Activated gamma-delta T cell treated with Interleukin-2 at 50 U/mL for 16 hours (primary cell): Measurements from ENCODE around the gene RUFY4.

Experiments used
- DNase-seq: peaks from one replicate; pipeline ENCODE4 v3.0.0-alpha.2; 2020

The RUFY4 gene

GRCh38 chr2:218063486-218063885, 5.6 kb upstream of the RUFY4 start:
- no peak for DNase-seq

DNA sequence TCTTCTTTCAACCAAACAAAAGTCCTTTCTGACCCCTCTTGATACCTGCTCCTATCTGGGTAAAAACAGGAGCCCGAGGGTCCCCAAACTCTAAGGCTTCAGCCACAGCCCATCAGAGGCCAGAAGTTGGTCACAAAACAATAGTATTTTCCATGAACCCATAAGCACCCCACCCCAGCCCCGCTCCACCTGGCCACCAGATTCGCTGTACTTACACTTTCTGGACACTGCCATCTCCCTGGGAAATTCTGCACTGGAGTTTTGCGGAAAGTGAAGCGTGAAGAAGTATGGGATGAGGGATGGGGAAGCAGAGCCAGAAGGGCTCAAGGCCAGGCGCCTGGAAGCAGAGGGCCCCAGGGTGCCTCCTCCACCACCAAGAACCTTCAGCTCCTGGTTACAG, 5.2 kb upstream of the RUFY4 start:
- DNase-seq = no peak

- DNase-seq = no peak
These were observed 3.6 kb upstream of the RUFY4 start for GRCh38 chr2:218065239-218066006.

- DNase-seq = no peak
These were observed 2.0 kb upstream of the RUFY4 start for GRCh38 chr2:218066926-218067515.

- DNase-seq = no peak
These were observed 1.5 kb upstream of the RUFY4 start for GRCh38 chr2:218067523-218067922.

- no peak for DNase-seq
These were observed 700 bp downstream of the RUFY4 start for GRCh38 chr2:218069606-218070300.

DNA sequence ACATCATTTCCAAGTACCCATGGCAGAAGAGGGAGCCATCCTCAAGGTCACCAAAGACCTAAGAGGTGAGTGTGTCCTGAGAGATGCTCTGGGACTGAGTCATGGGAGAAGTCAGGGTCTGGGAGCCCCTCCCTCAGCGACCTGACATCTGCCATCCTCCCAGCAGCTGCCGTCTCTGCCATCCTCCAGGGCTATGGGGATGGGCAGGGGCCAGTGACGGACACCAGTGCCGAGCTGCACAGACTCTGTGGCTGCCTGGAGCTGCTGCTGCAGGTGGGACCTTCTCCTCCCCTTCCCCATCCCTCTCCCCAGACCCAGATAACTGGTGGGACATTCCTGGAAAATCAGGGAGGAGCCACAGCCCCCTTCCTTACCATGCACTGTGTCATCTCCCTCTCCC, 1.5 kb downstream of the RUFY4 start:
- DNase-seq = no peak

- DNase-seq = no peak
These were observed 2.3 kb downstream of the RUFY4 start for GRCh38 chr2:218071218-218071937.

DNA sequence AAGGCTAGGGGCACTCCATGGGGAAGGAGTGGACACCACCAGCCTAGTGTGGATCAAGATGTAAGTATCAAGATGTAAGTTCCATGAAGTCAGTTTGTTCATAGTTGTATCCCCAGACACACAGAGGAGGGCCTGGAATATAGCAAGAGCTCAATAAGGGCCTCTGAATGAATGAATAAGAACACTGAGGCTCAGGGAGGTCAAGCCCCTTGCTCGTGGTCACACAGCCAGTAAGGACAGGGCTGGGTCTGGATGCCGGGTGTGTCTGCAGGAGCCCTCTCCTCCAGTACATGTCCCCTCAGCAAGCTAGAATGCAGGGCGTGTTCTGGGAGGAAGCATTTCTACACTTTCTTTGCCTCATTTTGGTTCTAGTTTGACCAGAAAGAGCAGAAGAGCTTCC, 2.9 kb downstream of the RUFY4 start:
- no peak for DNase-seq

GRCh38 chr2:218072478-218073024, 3.5 kb downstream of the RUFY4 start:
- DNase-seq = no peak

DNA sequence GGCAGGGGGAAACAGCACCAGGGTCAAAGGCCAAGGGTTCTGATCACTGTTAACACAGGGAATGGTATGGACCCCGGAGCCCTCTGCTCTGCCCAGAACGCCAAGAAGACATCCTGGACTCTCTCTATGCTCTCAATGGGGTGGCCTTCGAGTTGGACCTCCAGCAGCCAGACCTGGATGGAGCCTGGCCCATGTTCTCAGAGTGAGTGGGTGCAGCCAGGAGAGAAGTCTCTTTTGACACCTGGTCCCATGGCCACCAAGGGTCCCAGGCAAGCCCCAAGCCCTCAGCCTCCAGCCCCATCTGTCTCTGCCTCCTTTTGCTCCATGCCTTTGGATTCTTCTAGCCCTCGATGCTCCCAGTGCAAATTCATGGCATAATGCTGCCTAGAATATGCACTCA, 4.1 kb downstream of the RUFY4 start:
- DNase-seq = no peak

GRCh38 chr2:218074031-218074430, 5.0 kb downstream of the RUFY4 start:
- DNase-seq = no peak

DNA sequence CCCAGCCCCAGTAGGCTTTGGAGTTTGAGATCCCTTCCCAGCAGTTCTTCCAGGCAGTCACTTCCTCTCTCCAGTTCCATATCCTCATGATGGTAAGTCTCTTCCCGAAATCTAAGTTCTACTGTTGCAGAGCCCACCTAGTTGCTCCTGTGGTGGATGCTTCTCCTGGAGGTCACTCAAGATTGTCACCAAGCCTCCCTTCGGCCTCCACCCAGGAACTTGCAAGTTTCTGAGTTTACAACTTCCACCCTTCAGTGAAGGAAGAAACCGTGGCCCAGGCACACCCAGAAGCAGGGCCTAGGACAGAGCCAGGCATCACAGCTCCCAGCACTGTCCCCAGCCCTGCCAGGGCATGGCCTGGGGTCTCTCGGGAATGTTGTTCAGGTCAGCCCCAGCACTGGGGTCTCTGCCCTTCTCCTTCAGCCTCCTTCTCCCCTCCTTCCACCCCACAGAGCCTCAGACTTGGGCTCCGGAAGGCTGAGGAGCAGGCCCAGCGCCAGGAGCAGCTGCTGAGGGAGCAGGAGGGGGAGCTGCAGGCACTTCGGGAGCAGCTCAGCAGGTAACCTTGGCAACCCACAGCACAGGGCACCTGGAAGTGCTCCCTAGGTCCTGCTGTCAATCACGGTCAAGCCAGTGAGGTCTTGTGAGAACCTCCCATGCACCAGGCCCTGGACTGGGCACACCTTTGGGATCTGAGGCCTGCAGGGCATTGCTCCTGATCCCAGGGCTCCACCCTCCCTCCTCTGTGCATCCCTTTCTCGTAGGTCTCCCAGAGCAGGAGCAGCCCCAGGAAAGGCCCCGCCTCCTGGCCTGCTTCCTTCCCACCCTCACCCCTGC, 7.1 kb downstream of the RUFY4 start:
- DNase-seq = no peak

- no peak for DNase-seq
These were observed 8.6 kb downstream of the RUFY4 start for GRCh38 chr2:218077464-218078216.

GRCh38 chr2:218079943-218080913, 11.2 kb downstream of the RUFY4 start:
- DNase-seq = no peak

DNA sequence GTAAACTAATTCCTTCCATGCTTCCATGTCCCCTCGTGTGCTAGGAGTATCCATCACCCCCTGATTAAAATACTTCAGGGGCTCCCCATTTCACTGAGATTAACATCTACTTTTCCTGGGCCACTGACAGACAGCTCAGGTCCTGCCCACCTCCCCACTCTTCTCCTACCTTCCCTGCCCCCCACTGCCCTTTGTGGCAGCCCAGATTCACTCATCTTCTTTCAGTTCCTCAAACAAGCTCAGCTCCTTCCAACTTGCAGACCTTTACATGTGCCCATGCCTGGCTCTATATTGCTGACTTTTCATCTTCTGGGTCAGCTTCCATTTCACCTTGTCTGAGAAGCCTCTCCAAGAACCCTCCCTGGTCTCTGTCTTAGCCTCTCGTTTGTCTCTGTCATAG, 12.0 kb downstream of the RUFY4 start:
- DNase-seq = no peak

DNA sequence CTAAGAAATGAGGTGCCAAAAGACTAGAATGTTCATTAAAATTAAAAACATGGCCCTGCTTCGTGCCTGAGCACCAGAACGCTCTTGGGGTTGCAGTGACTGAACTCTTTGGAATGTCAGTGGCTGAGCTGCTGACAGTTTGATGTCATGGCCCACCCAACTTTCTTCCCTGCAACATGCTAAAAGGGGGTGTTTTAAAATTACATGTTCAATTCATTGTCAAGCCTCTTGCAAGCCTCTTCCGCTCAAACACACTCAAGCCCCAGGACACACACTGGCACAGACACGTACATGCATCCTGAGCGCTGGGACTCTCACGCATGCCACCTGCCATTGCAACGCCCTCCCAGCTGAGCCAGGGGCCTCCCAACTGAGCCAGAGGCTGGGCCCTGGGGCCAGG, 12.6 kb downstream of the RUFY4 start:
- DNase-seq = no peak

DNA sequence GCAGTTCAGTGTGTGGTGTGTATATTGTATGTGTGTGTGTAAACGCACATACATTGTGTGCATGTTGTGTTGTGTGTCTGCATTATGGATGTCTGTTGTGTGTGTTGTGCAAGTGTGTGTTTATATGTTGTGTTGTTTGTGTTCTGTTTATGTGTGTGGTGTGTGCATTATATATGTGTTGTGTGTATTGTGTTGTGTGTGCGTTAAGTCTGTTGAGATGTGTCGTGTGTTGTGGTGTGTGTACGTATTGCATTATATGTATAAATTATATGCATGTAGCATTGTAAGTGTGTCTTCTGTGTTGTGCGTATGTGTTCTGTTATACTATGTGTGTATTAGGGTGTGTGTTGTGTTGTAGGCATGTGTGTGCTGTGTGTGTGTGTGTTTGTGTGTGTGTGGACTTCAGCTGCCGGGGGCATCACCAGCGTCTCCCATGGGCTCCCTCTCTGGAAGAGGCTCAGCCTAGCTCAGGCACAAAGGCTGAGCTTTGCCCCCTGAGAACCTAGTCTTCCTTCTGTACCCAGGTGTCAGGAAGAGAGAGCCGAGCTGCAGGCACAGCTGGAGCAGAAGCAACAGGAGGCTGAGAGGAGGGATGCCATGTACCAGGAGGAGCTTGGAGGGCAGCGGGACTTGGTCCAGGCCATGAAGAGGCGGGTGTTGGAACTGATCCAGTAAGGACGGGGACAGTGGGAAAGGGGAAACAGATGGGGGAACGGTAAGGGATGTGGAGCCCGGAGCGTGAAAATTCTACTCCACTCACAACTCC, 13.7 kb downstream of the RUFY4 start:
- DNase-seq = no peak

DNA sequence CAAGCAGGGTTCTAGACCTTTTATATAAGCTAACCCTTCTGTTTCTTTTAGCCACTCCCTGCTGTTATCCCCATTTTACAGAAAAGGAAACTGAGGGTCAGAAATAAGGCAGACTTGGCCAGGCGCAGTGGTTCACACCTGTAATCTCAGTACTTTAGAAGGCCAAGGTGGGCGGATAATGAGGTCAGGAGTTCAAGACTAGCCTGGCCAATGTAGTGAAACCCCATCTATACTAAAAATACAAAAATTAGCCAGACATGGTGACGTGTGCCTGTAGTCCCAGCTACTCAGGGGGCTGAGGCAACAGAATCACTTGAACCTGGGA, 14.3 kb downstream of the RUFY4 start:
- no peak for DNase-seq

DNA sequence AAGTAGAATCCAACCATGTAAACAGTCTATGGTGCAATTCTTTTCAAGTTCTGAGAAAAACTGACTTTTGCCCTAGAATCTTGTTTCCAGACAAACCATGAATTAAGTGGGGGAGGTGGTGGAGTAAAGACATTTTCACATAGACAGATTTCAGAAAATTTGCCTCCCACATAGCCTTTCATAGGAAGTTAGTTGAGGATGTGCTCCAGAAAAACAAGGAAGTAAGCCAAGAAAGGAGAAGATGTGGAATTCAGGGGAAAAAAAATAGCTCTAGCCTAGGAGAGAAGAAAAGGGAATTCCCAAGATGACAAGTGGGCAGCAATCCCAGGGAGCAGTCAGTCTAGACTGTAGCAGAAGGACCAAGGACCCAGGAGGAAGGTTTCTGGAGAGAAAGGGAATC, 17.4 kb downstream of the RUFY4 start:
- no peak for DNase-seq
